Upper lobe of left lung (tissue), 6 donors: Measurements from ENCODE around the gene COX6B1. TPM values are rescaled to one million over a fixed set of nuclear protein-coding genes. Genes with fewer than 3 reads are reported as not detected.

Source experiments
- ATAC-seq, 2 donors: fragments of 200-7000 bp; cut with Tn5 transposase; one replicate each; pipeline ENCODE4 v1.9.1; 2022; ENCODE audit warnings: mild to moderate bottlenecking in 2 of 2, moderate library complexity in 2 of 2; ENCODE audit not compliant: low FRiP score in 2 of 2
- DNase-seq, 2 donors: peaks; one replicate each; pipeline ENCODE4 v3.0.0-alpha.2; 2019 to 2020
- H3K27ac ChIP-seq, 4 donors: fragments of 200-600 bp; sonication (generic); one replicate each; pipeline ENCODE4 v1.5.1; 2016 to 2019
- H3K27me3 ChIP-seq, 4 donors: fragments of 200-600 bp; sonication (generic); one replicate each; pipeline ENCODE4 v1.5.1; 2017 to 2019
- H3K36me3 ChIP-seq, 4 donors: fragments of 200-600 bp; sonication (generic); one replicate each; pipeline ENCODE4 v1.5.1; 2016 to 2019
- H3K4me1 ChIP-seq, 4 donors: fragments of 200-600 bp; sonication (generic); one replicate each; pipeline ENCODE4 v1.5.1; 2018 to 2019
- H3K4me3 ChIP-seq, 4 donors: fragments of 200-600 bp; sonication (generic); one replicate each; pipeline ENCODE4 v1.5.1; 2017 to 2019; ENCODE audit warnings: mild to moderate bottlenecking in 2 of 4, moderate library complexity in 1 of 4
- H3K9me3 ChIP-seq, 4 donors: fragments of 200-600 bp; sonication (generic); one replicate each; pipeline ENCODE4 v1.5.1; 2018 to 2019
- EP300 ChIP-seq, 4 donors: sonication (generic); formaldehyde crosslinking; IDR thresholded peaks; one replicate each; pipeline ENCODE4 v1.5.1; 2017; ENCODE audit warnings: antibody characterized with exemption in 4 of 4, control low read depth in 2 of 4
- POLR2A ChIP-seq, 4 donors: fragments of 450-650 bp; IDR thresholded peaks; one replicate each; pipeline ENCODE4 v1.5.1; 2016 to 2017; ENCODE audit warnings: antibody characterized with exemption in 4 of 4, mild to moderate bottlenecking in 2 of 4
- POLR2AphosphoS5 ChIP-seq, 2 donors: sonication (generic); formaldehyde crosslinking; IDR thresholded peaks; one replicate each; pipeline ENCODE4 v1.5.1; 2017; ENCODE audit warnings: antibody characterized with exemption in 2 of 2
- WGBS, 2 donors: methylation state at CpG; one replicate each; pipeline ENCODE4 v1.1.5; 2017 to 2018; 5-methylcytosine and 5-hydroxymethylcytosine counted together
- total RNA-seq, 6 donors: library from RNA; depleted of rRNA in 4 of 6; stranded (reverse); fragments of >200 nt in 4 of 6; gene quantifications; one replicate each; pipeline versions ENCODE4 v1.1.0 to v1.2.1, GENCODE V29; 2016 to 2021
- TF ChIP-seq, protein P1 (sequence below), 6 experiments: fragments of 450-650 bp in 4 of 6; fragments of 200-600 bp in 2 of 6; sonication (generic) in 2 of 6; IDR thresholded peaks; one replicate each; pipeline ENCODE4 v1.5.1; 2016 to 2019; ENCODE audit warnings: antibody characterized with exemption in 6 of 6
- donor health status: DM: no; HTN: no; CAD: no; lungs with moderate emphysema.
- donor health status: DM: no; HTN: yes; CAD: no; lungs with severe emphysema.

Gene COX6B1
- total RNA-seq, 6 donors from 2014 or later = 90.1 to 290 (median 235) TPM

DNA sequence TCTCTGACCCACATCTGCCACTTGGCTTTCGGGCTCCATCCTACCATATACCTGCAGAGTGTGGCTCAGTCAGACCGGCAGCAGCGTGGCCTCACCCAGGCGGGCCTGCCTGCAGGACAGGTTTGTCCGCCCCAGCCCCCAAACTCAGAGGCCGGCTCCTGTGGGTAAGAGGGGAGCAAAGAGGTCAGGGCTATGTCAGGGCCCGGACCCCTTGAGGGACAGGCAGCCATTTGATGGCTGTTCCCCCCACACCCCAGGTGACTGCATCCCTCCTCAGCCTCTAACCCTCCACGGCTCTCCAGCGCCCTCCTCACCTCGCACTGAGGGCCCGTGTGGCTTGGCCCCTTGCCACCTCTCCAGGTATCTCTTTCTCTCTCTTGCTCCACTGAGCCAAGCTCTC is 43.9 kb downstream of the COX6B1 start:
- Histone ChIP-seq H3K4me3 (no peak overlapping the region), H3K27ac (no peak overlapping the region), H3K27me3 (no peaks in the 10 kb centered on the region), H3K4me1 (no peaks in the 10 kb centered on the region), H3K36me3 (no peaks in the 10 kb centered on the region), H3K9me3 (no peaks in the 10 kb centered on the region)
- DNase-seq = peak in 1 of 2 donors; percentile 59
- no peak for ATAC-seq
- 66 to 73% methylated on average over 9 to 11 of the region's 11 CpGs for WGBS, 2 donors
- TF ChIP-seq, protein P1, sequence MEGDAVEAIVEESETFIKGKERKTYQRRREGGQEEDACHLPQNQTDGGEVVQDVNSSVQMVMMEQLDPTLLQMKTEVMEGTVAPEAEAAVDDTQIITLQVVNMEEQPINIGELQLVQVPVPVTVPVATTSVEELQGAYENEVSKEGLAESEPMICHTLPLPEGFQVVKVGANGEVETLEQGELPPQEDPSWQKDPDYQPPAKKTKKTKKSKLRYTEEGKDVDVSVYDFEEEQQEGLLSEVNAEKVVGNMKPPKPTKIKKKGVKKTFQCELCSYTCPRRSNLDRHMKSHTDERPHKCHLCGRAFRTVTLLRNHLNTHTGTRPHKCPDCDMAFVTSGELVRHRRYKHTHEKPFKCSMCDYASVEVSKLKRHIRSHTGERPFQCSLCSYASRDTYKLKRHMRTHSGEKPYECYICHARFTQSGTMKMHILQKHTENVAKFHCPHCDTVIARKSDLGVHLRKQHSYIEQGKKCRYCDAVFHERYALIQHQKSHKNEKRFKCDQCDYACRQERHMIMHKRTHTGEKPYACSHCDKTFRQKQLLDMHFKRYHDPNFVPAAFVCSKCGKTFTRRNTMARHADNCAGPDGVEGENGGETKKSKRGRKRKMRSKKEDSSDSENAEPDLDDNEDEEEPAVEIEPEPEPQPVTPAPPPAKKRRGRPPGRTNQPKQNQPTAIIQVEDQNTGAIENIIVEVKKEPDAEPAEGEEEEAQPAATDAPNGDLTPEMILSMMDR (IDR thresholded peaks at IDR 0.05) = no peak
- TF ChIP-seq EP300 (IDR thresholded peaks at IDR 0.05) (no peak), POLR2AphosphoS5 (IDR thresholded peaks at IDR 0.05) (no peak), POLR2A (IDR thresholded peaks at IDR 0.05) (no peak)

DNA sequence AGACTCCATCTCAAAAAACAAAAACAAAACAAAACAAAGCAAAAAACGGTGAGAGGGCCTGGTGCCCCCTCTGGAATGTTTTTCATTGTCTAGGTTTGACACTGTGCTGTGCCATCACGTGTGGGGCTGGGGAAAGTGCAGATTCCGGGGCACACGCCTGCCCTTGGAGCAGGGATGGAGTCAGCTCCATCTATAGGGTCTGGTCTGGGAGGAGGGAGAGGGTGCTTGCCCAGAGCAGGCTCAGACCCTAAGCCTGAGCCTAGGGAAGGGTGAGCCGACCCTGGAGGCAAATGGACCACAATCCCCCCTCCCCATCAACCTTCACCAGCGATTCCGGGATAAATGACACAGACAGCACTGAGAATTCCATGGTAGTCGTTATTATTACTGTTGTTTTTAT is 45.3 kb downstream of the COX6B1 start:
- peak in 1 of 2 donors; percentile 16 for ATAC-seq

DNA sequence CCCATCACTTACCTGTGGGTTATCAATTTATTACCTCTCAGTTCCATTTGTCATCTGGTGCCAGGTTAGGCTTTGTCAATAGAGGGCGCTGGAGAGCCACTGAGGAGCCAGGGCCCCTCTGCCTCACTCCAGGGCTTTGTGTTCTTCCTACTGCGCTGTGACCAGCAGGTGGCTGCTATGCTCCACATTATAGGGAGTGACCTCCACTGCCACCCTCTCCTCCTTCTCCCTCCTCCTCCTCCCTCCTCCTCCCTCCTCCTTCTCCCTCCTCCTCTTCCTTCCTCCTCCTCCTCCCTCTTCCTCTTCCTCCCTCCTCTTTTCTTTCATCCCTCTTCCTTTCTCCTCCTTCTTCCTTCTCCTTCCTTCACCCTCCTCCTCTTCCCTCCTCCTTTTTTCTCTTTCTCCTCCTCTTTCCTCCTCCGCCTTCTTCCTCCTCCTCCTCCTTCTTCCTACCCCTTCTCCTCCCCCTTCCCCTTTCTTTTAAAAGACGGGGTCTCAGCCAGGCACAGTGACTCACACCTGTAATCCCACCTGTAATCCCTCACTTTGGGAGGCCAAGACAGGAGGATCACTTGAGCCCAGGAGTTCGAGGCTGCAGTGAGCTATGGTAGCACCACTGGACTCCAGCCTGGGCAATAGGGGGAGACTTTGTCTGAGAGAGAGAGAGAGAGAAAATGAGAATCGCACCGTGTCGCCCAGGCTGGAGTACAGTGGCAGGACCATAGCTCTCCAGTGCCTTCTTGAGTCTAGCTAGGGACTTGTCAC is 45.9 kb downstream of the COX6B1 start:
- Histone ChIP-seq H3K4me3 (no peak overlapping the region), H3K27me3 (no peaks in the 10 kb centered on the region), H3K9me3 (no peaks in the 10 kb centered on the region), H3K4me1 (no peaks in the 10 kb centered on the region), H3K27ac (no peak overlapping the region), H3K36me3 (no peaks in the 10 kb centered on the region)
- peak; percentile 99 for ATAC-seq
- TF ChIP-seq POLR2AphosphoS5 (IDR thresholded peaks at IDR 0.05) = no peak
- TF ChIP-seq, protein P1 (IDR thresholded peaks at IDR 0.05) = peak; percentile 91 to 98 (median 96)
- 27 to 28% methylated on average over 8 of the region's 8 CpGs for WGBS, 2 donors
- DNase-seq = peak in 1 of 2 donors; percentile 90

More for the DNA sequence above, 45.3 kb downstream of the COX6B1 start:
- H3K4me3 ChIP-seq = no peak overlapping the region
- 8 to 19% methylated on average over 7 to 8 of the region's 8 CpGs for WGBS, 2 donors
- no peaks in the 10 kb centered on the region for H3K27me3 ChIP-seq
- no peaks in the 10 kb centered on the region for H3K4me1 ChIP-seq
- no peak for TF ChIP-seq POLR2AphosphoS5 (IDR thresholded peaks at IDR 0.05)
- no peak for TF ChIP-seq POLR2A (IDR thresholded peaks at IDR 0.05)
- TF ChIP-seq EP300 (IDR thresholded peaks at IDR 0.05) = no peak
- TF ChIP-seq, protein P1 (IDR thresholded peaks at IDR 0.05) = no peak
- no peaks in the 10 kb centered on the region for H3K9me3 ChIP-seq
- DNase-seq = no peak
- no peaks in the 10 kb centered on the region for H3K36me3 ChIP-seq
- H3K27ac ChIP-seq = no peak overlapping the region

DNA sequence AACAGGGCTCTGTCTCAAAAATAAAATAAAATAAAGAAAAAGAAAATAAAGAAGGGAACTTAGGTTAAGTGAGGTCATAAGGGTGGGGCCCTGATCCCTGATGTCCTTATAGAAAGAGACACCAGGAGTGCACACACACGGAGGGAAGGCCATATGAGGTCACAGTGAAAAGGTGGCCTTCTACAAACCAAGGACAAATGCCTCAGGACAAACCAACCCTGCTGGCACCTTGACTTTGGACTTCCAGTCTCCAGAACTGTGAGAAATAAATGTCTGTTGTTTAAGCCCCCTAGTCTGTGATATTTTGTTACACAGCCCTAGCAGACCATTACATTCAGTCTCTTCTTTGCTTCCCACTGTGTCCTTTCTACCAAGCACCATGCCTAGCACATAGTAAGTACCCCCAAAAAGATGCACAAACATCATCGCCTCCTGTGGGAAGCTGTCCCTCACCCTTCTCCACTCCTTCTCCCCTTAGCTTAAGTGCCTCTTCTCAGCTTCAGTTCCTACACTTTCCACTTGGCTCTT is 47.8 kb downstream of the COX6B1 start:
- Histone ChIP-seq H3K27me3 (no peaks in the 10 kb centered on the region), H3K9me3 (no peaks in the 10 kb centered on the region), H3K36me3 (no peaks in the 10 kb centered on the region), H3K4me3 (no peak overlapping the region), H3K4me1 (no peaks in the 10 kb centered on the region), H3K27ac (no peak overlapping the region)
- DNase-seq = no peak
- WGBS, 2 donors = 70 to 79% methylated on average over 2 of the region's 2 CpGs
- TF ChIP-seq POLR2AphosphoS5 (IDR thresholded peaks at IDR 0.05) (no peak), POLR2A (IDR thresholded peaks at IDR 0.05) (no peak), EP300 (IDR thresholded peaks at IDR 0.05) (no peak)
- TF ChIP-seq, protein P1 (IDR thresholded peaks at IDR 0.05) = no peak
- ATAC-seq = no peak
